ENCODE measurements around the gene CLDN19.
"Not testable (repeated sequence)": the region's sequence is repeated elsewhere in the genome, so short reads cannot be mapped to it uniquely, and the experiment has no call there.

Gene CLDN19

DNA sequence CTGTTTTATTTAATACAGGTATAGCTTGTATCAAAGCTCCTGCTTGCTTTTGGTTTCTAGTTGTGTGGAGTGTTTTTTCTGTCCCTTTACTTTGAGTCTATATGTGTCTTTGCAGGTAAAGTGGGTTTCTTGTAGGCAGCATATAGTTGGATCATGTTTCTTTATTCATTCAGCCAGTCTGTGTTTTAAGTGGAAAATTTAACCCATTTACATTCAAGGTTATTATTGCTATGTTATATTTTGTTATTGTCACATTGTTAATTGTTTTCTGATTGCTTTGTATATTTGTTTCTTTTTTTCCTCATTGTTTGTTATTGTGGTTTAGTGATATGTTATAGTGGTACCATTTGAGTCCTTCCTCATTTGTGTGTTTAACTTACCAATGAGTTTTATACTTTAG lies 26.7 kb downstream of the CLDN19 start:
- no peak for DNase-seq (ENCODE audit: low read depth in 3 of 3, low spot score in 1 of 3)

DNA sequence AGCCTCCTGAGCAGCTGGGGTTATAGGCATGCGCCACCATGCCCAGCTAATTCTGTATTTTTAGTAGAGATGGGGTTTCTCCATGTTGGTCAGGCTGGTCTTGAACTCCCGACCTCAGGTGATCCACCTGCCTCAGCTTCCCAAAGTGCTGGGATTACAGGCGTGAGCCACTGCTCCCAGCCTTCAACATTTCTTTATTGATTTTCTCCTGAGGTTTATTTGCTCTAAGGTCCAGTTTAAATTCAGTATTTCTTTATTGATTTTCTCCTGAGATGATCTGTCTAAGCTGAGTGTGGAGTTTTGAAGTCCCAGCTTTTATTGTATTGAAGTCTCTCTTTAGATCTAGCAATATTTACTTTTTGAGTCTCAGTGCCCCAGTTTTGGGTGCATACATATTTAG lies 27.2 kb downstream of the CLDN19 start:
- not testable (repeated sequence) for DNase-seq (ENCODE audit: low read depth in 3 of 3, low spot score in 1 of 3)

DNA sequence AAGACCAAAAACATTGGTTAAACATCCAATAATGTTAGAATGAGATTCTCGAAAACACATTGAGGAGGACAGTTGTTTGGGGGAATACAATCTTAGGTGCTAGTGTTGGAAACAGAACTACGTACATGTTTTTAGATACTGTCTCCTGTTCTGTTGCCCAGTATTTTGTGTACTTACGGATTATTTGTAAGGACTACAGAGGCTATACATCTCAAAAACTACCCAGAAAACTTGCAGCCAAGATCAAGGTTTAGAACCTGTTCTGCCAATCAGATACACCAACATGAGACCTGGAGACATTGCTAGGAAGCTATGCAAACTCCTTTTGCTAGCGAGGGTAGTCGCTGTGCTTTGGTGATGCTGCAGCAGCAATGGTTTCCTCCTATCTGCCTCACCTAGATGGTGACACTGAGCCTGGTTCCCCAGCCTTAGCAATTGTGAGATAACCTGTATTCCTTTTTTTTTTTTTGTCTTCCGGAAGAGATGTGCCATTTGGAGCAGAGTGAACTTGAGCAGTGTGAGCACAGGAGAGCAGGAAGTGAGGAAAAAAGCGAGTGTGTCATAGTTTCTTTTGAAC lies 36.1 kb downstream of the CLDN19 start:
- DNase-seq (ENCODE audit: low read depth in 3 of 3, low spot score in 1 of 3): no peak

DNA sequence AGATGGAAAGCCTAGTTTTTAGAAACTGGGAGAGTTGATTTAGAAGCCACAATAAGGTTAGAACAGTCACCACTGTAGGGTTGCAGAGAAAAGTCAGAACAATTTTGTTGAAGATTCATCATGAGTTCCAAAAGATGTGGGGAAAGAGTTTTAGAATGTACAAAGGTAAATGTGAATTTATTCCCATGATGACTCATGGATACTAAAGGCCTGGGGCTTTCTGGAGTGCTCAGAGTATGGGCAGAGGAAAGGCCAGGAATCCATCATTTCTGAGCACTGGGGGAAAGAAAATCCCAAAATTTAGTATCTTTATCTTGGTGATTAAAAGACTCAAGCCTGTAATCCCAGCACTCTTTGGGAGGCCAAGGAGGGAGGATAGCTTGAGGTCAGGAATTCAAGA lies 40.0 kb downstream of the CLDN19 start:
- DNase-seq (ENCODE audit: low read depth in 3 of 3, low spot score in 1 of 3): no peak

DNA sequence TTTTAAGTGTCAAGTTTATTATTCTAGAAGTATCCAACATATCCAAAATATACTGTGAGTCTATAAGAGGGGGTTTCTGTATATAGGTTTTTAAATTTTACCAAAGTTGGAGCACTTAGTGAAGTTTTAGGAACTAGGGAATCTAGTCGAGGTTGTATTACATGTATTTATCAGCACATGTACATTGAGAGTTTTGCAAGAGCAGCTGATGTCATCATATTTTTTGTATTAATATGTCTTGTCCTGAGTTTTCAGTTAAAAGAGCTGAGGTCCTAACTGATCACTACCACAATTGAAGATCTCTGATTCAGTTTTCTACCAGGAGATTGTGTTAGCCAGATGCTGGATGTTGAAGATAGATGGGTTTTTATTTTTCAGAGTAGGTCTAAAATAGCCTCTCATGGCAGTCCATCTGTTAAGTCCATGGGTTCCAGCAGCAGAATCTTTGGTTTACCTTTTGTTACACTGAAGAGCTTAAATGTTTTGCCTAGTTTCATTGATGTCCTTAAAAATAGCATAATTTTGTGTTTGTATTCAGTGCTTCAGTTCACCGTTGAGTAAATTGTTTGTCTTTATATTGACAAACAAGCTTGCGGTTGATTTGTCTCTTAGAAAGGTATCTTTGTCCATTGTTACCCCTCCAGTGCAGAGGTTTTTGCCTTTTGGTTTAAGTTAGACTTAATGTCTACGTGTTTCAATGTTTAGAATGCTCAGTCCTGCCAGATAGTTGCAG lies 41.8 kb downstream of the CLDN19 start:
- no peak for DNase-seq (ENCODE audit: low read depth in 3 of 3, low spot score in 1 of 3)

DNA sequence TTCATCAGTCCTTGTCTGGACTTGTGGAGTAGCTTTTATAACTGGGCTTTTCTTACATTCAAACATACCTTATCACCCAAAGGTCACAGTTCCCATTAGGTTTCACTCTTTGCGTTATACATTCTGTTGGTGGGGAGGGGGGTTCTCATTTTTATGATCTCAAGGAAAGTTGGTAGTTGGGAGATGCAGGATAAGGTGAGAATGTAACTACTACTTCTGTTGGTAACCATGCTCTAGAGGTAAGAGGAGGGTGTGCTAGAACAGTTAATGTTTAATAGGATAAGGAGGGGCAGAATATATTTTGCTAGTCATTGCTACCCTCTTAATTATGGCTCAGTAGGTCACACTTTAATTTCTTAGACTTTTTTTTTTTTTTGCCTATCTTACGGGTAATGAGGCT lies 47.1 kb downstream of the CLDN19 start:
- no peak for DNase-seq (ENCODE audit: low read depth in 3 of 3, low spot score in 1 of 3)

DNA sequence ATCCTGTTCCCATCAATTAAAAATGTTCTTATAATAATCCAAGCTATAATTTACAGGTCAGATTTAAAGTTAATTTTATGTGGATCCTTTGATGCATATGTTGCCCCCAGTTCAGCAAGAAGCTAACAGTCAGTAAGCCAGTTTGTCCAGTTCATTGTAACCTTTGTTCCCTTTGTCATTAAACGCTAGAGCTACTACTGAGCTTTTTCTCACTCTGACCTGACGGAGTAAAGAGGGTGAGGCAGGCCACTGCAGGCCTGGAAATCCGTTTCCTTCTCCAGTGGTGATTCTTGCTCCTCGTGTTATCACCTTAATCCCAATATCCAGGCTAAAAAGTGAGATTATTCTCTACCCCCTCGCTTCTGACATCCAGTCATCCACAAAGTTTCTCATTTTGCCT lies 47.6 kb downstream of the CLDN19 start:
- DNase-seq (ENCODE audit: low read depth in 3 of 3, low spot score in 1 of 3): no peak

DNA sequence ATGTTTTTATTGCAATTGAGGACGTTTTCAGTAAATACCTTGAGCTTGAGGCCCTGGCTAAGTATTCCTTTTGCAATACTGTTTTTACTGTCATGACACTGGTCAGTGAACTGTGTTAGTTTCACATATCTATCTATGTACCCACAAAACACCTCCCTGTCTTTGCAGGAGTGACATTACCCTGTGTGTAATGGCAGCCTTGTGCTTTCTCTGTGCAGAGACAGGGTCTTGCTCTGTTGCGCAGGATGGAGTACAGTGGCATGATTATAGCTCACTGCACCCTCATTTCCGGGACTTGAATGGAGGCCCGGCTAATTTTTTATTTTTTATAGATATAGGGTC lies 48.9 kb downstream of the CLDN19 start:
- no peak for DNase-seq (ENCODE audit: low read depth in 3 of 3, low spot score in 1 of 3)

DNA sequence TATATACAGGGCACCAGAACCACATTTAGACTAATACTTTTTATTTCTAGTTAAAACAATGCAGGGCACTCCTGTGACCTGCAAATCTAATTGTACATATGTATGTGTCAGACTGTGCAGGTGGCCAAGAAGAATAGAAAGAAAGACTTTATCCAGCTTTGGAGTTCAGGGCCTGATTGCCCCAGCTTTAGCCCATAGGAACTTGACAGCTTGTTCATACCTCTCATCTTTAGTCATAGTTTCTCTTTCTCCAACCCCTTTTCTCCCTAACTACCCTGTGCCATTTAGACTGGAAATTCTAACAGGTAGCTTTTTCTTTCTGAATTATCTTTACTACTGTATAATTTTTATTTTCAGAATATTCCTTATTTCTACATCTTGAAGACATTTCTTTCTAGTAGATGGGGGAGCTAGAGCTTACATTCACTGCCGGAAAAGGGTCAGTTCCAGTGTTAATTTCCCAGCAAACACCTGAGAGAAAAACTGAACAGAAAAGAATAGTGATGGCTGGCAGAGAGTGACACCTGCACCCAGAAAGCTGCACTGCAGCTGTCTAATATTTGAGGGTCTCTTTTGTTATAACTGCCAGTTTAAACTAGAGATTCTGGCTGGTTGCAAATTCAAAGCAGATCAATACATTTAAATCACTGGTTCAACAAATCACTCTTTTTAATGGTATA lies 49.4 kb downstream of the CLDN19 start:
- no peak for DNase-seq (ENCODE audit: low read depth in 3 of 3, low spot score in 1 of 3)

DNA sequence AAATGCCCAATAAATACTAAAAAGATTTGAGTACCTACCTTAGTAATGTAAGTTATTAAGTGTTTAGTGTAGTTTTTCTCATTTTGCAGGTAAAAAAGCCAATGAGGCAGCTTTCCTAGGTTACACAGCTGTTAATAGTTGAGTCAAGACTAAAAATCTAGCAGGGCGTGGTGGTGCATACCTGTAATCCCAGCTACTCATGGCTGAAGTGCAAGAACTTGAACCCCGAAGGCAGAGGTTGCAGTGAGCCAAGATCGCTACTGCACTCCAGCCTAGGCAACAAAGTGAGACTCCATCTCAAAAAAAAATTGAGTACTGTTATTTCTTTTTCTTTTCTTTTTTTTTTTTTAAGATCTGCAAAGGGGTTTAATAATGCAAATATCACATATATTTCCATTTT lies 50.1 kb downstream of the CLDN19 start:
- DNase-seq (ENCODE audit: low read depth in 3 of 3, low spot score in 1 of 3): no peak

DNA sequence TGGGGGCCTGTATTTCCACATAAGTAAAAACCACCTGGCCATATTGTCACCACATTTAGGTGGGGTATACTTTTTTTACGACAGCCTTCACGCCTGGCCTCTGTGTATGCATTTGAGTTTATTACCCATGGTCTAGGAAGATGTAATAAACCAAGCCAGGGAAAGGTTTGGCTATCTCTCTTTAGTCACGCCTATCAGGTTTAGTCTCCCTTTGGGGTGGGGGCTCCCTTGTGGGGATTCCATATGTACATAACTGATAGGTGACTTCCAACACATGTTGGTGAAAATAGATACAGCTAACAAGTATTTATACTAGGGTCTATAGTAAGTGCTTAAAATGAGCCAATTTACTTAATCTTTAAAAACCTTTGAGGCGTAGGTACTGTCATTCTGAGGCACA lies 53.6 kb downstream of the CLDN19 start:
- no peak for DNase-seq (ENCODE audit: low read depth in 3 of 3, low spot score in 1 of 3)

DNA sequence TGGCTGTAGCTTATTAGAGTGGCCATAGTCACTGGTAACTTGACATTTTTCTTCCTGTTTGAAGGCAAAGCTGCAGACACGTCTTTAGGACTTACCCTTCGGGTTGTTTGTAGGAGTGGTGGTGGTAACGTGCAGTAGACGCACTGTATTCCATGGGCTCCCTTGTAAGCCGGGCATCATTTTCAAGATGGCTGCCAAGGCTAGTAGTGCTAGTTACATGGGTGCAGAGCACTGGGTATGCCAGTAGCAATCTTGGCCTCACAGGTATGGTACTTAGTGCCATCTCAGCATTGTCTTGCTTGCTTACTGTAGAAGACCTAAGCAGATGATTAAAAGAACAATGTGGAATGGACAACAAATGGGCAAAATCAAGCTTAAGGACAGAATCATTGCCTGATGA lies 55.9 kb downstream of the CLDN19 start:
- DNase-seq (ENCODE audit: low read depth in 3 of 3, low spot score in 1 of 3): no peak

Measured in stimulated activated CD4-positive, alpha-beta T cell treated with anti-CD3 and anti-CD28 coated beads, TNF-alpha, amount 100 ng/mL, for 1 hour (primary cell).